ENCODE results near the gene RCSD1. TPM values are rescaled to one million over a fixed set of nuclear protein-coding genes. Genes with fewer than 3 reads are reported as not detected.

Gene RCSD1
- total RNA-seq, 1 donor from 2014 or later: 39.5 TPM

- H3K36me3 Mint-ChIP-seq (ENCODE audit: low read depth, unreplicated experiment): peaks cover 16% of the 10 kb centered on the region
- no peaks in the 10 kb centered on the region for H3K9me3 Mint-ChIP-seq (ENCODE audit: unreplicated experiment)
- H3K27me3 Mint-ChIP-seq (ENCODE audit: unreplicated experiment): peaks cover 12% of the 10 kb centered on the region
- peaks cover 51% of the 10 kb centered on the region for H3K4me1 Mint-ChIP-seq (ENCODE audit: unreplicated experiment)
- TF ChIP-seq CTCF (IDR thresholded peaks at IDR 0.05; ENCODE audit: unreplicated experiment): no peak
- no peak for DNase-seq (ENCODE audit: low spot score)
- H3K27ac Mint-ChIP-seq (ENCODE audit: unreplicated experiment): peak overlapping the region; percentile 44
- H3K4me3 Mint-ChIP-seq (ENCODE audit: unreplicated experiment): no peak overlapping the region
These were observed 77.9 kb downstream of the RCSD1 start for GRCh38 chr1:167707942-167708341.

GRCh38 chr1:167708940-167709389, 78.9 kb downstream of the RCSD1 start:
- Mint-ChIP-seq H3K4me3 (ENCODE audit: unreplicated experiment) (peak overlapping the region; percentile 63), H3K36me3 (ENCODE audit: low read depth, unreplicated experiment) (peaks cover 9% of the 10 kb centered on the region), H3K9me3 (ENCODE audit: unreplicated experiment) (no peaks in the 10 kb centered on the region), H3K4me1 (ENCODE audit: unreplicated experiment) (peaks cover 57% of the 10 kb centered on the region), H3K27ac (ENCODE audit: unreplicated experiment) (peak overlapping the region; percentile 25), H3K27me3 (ENCODE audit: unreplicated experiment) (peaks cover 16% of the 10 kb centered on the region)
- no peak for TF ChIP-seq CTCF (IDR thresholded peaks at IDR 0.05; ENCODE audit: unreplicated experiment)
- DNase-seq (ENCODE audit: low spot score): peak; percentile 46

GRCh38 chr1:167710836-167711235, 80.8 kb downstream of the RCSD1 start:
- H3K27me3 Mint-ChIP-seq (ENCODE audit: unreplicated experiment): peaks cover 31% of the 10 kb centered on the region

GRCh38 chr1:167711797-167712196, 81.8 kb downstream of the RCSD1 start:
- peaks cover 51% of the 10 kb centered on the region for H3K4me1 Mint-ChIP-seq (ENCODE audit: unreplicated experiment)
- no peak for TF ChIP-seq CTCF (IDR thresholded peaks at IDR 0.05; ENCODE audit: unreplicated experiment)
- peaks cover 17% of the 10 kb centered on the region for H3K36me3 Mint-ChIP-seq (ENCODE audit: low read depth, unreplicated experiment)
- H3K27me3 Mint-ChIP-seq (ENCODE audit: unreplicated experiment): peaks cover 32% of the 10 kb centered on the region
- DNase-seq (ENCODE audit: low spot score): no peak
- H3K27ac Mint-ChIP-seq (ENCODE audit: unreplicated experiment): no peak overlapping the region
- no peak overlapping the region for H3K4me3 Mint-ChIP-seq (ENCODE audit: unreplicated experiment)
- H3K9me3 Mint-ChIP-seq (ENCODE audit: unreplicated experiment): peaks cover 4% of the 10 kb centered on the region

More at GRCh38 chr1:167710836-167711235, 80.8 kb downstream of the RCSD1 start:
- Mint-ChIP-seq H3K4me1 (ENCODE audit: unreplicated experiment) (peaks cover 59% of the 10 kb centered on the region), H3K27ac (ENCODE audit: unreplicated experiment) (no peak overlapping the region), H3K36me3 (ENCODE audit: low read depth, unreplicated experiment) (peaks cover 16% of the 10 kb centered on the region), H3K4me3 (ENCODE audit: unreplicated experiment) (no peak overlapping the region), H3K9me3 (ENCODE audit: unreplicated experiment) (peaks cover 4% of the 10 kb centered on the region)
- no peak for DNase-seq (ENCODE audit: low spot score)
- no peak for TF ChIP-seq CTCF (IDR thresholded peaks at IDR 0.05; ENCODE audit: unreplicated experiment)

- Mint-ChIP-seq H3K36me3 (ENCODE audit: low read depth, unreplicated experiment) (peaks cover 17% of the 10 kb centered on the region), H3K4me3 (ENCODE audit: unreplicated experiment) (peak overlapping the region; percentile 86), H3K9me3 (ENCODE audit: unreplicated experiment) (peaks cover 4% of the 10 kb centered on the region), H3K4me1 (ENCODE audit: unreplicated experiment) (peaks cover 52% of the 10 kb centered on the region), H3K27ac (ENCODE audit: unreplicated experiment) (peak overlapping the region; percentile 24), H3K27me3 (ENCODE audit: unreplicated experiment) (peaks cover 34% of the 10 kb centered on the region)
- no peak for TF ChIP-seq CTCF (IDR thresholded peaks at IDR 0.05; ENCODE audit: unreplicated experiment)
- DNase-seq (ENCODE audit: low spot score): peak; percentile 33
These were observed 83.5 kb downstream of the RCSD1 start for GRCh38 chr1:167713330-167714081.

All from endothelial cell (in vitro differentiated cells).